Measurements from ENCODE around the gene CDC20B. TPM values are rescaled to one million over a fixed set of nuclear protein-coding genes. Genes with fewer than 3 reads are reported as not detected.

Gene CDC20B
- total RNA-seq, 1 experiment from 2014 or later, result 0.26 TPM

DNA sequence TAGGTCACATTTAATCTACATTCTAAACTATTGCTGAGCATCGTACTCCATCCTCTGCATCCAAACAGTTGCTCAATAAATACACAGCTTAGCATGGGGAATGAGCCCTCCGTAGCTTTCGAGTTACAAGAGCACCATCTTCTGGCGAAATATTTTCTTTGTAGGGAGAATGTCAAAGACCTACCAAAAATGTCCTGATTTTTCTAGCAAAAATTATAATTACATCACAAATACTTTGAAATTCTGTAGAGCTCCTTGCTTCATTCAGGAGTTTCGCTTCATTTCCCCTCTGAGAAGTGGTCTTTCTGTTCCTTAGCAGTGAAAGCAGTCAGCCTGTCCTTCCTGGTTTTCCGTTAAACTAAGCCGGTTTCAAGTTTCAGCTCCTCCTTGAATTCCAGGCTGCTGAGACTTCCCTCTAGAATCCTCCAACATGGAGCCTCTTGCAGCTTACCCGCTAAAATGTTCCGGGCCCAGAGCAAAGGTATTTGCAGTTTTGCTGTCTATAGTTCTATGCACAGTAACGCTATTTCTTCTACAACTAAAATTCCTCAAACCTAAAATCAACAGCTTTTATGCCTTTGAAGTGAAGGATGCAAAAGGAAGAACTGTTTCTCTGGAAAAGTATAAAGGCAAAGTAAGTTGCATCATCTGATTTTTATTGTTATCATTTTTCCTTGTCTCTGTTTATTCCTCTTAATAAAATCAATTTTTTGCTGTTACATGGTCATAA is 13.0 kb downstream of the CDC20B start, which contains the start of gene GPX8:
Gene GPX8 (plus strand): TSS at position 409 of the 730 bp plus-strand sequence. CDS start 22 bp downstream, at position 431.
- Mint-ChIP-seq H3K27me3 (ENCODE audit: low read depth) (peaks cover 9% of the 10 kb centered on the region), H3K27ac (peak within 1 kb of the TSS; percentile 86 to 99 (median 99)), H3K4me1 (peaks cover 7 to 9% of the 10 kb centered on the region in 2 experiments; a peak in 2 of 4 replicates), H3K36me3 (ENCODE audit: insufficient read depth in 1 of 3, low read depth in 3 of 3) (peaks cover 10 to 25% (median 17%) of the 10 kb centered on the region in 3 experiments; a peak in 6 of 7 replicates), H3K9me3 (no peaks in the 10 kb centered on the region), H3K4me3 (peak within 1 kb of the TSS; percentile 90 to 93)
- no peak within 1 kb of the TSS for H2BK5ac ChIP-seq (ENCODE audit: insufficient read length, low read length)
- H3K4ac ChIP-seq (ENCODE audit: low read depth, low read length), result no peak within 1 kb of the TSS
- no peaks in the 10 kb centered on the region for H3K79me2 ChIP-seq (ENCODE audit: insufficient read depth, low read length)
- H2BK12ac ChIP-seq (ENCODE audit: insufficient read length, low read depth, low read length), result no peak within 1 kb of the TSS
- H2AFZ ChIP-seq (ENCODE audit: low read length), result no peak within 1 kb of the TSS
- H3K27me3 ChIP-seq (ENCODE audit: insufficient read depth, low read length), result no peaks in the 10 kb centered on the region
- H4K20me1 ChIP-seq (ENCODE audit: control insufficient read depth, insufficient read depth, insufficient read length), result no peaks in the 10 kb centered on the region
- H3K27ac ChIP-seq (ENCODE audit: insufficient read length, low read depth, low read length), result no peak within 1 kb of the TSS
- H4K91ac ChIP-seq (ENCODE audit: insufficient read length, low read depth, low read length), result no peak within 1 kb of the TSS
- DNase-seq, result peak; percentile 58
- H3K9ac ChIP-seq (ENCODE audit: extremely low read depth, insufficient read length, low read length), result peak within 1 kb of the TSS; percentile 96
- H2AK5ac ChIP-seq (ENCODE audit: insufficient read length, low read length), result no peak within 1 kb of the TSS
- TF ChIP-seq, protein P1, sequence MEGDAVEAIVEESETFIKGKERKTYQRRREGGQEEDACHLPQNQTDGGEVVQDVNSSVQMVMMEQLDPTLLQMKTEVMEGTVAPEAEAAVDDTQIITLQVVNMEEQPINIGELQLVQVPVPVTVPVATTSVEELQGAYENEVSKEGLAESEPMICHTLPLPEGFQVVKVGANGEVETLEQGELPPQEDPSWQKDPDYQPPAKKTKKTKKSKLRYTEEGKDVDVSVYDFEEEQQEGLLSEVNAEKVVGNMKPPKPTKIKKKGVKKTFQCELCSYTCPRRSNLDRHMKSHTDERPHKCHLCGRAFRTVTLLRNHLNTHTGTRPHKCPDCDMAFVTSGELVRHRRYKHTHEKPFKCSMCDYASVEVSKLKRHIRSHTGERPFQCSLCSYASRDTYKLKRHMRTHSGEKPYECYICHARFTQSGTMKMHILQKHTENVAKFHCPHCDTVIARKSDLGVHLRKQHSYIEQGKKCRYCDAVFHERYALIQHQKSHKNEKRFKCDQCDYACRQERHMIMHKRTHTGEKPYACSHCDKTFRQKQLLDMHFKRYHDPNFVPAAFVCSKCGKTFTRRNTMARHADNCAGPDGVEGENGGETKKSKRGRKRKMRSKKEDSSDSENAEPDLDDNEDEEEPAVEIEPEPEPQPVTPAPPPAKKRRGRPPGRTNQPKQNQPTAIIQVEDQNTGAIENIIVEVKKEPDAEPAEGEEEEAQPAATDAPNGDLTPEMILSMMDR (conservative IDR thresholded peaks at IDR 0.05), result peak; percentile 89
- H3K18ac ChIP-seq (ENCODE audit: insufficient read length, low read depth, low read length), result no peak within 1 kb of the TSS
- peaks cover 2% of the 10 kb centered on the region for H3K79me1 ChIP-seq (ENCODE audit: insufficient read depth, low read depth, low read length, poor library complexity, severe bottlenecking)
- peak within 1 kb of the TSS; percentile 38 for H3K4me2 ChIP-seq (ENCODE audit: insufficient read depth, insufficient read length, low read length)
- H3K23me2 ChIP-seq (ENCODE audit: insufficient read length, low read depth, low read length, poor library complexity, severe bottlenecking), result no peaks in the 10 kb centered on the region
- H3K9me3 ChIP-seq (ENCODE audit: control insufficient read depth, low read depth, low read length), result no peaks in the 10 kb centered on the region
- no peak within 1 kb of the TSS for H4K5ac ChIP-seq (ENCODE audit: insufficient read length, low read depth, low read length)
- no peak within 1 kb of the TSS for H2BK120ac ChIP-seq (ENCODE audit: low read depth, low read length, poor library complexity, severe bottlenecking)
- no peak within 1 kb of the TSS for H3K56ac ChIP-seq (ENCODE audit: insufficient read length, low read depth, low read length)
- no peaks in the 10 kb centered on the region for H3K4me1 ChIP-seq (ENCODE audit: insufficient read depth, low read length)
- peak within 1 kb of the TSS; percentile 67; the same call in 1 of the 2 replicates for H3K14ac ChIP-seq (ENCODE audit: insufficient read depth, low read length)
- no peak within 1 kb of the TSS for H2BK20ac ChIP-seq (ENCODE audit: low read depth, low read length, poor library complexity, severe bottlenecking)
- no peak within 1 kb of the TSS for H3K23ac ChIP-seq (ENCODE audit: insufficient read length, low read depth, low read length)
- H2BK15ac ChIP-seq (ENCODE audit: low read depth, low read length), result no peak within 1 kb of the TSS
- H3T11ph ChIP-seq (ENCODE audit: low read length), result no peak within 1 kb of the TSS
- H4K8ac ChIP-seq (replicated peaks; ENCODE audit: insufficient read length, low read depth, low read length), result no peak within 1 kb of the TSS
- no CpG with 5 or more reads among the region's 10 CpGs for WGBS (ENCODE audit: extremely low coverage, insufficient read length, low lambda C conversion rate)
